Erythroblast (primary cell): ENCODE results near the gene EHD2.

Experiments
- GATA1 ChIP-seq: IDR thresholded peaks from 2 replicates; pipeline ENCODE4 v1.6.1; 2011; ENCODE audit warnings: low read depth, mild to moderate bottlenecking, control low read depth, low read length, moderate library complexity
- POLR2A ChIP-seq: IDR thresholded peaks from 2 replicates; pipeline ENCODE4 v1.6.1; 2011; ENCODE audit warnings: mild to moderate bottlenecking, low read length

- TF ChIP-seq POLR2A = no peak
- TF ChIP-seq GATA1 = no peak
Observed at GRCh38 chr19:47792616-47793015, 79.4 kb downstream of the EHD2 start.
